Measurements from ENCODE around the gene GPR55. TPM values are rescaled to one million over a fixed set of nuclear protein-coding genes. Genes with fewer than 3 reads are reported as not detected.

The GPR55 gene
- total RNA-seq, 1 experiment from 2014 or later: not detected

DNA sequence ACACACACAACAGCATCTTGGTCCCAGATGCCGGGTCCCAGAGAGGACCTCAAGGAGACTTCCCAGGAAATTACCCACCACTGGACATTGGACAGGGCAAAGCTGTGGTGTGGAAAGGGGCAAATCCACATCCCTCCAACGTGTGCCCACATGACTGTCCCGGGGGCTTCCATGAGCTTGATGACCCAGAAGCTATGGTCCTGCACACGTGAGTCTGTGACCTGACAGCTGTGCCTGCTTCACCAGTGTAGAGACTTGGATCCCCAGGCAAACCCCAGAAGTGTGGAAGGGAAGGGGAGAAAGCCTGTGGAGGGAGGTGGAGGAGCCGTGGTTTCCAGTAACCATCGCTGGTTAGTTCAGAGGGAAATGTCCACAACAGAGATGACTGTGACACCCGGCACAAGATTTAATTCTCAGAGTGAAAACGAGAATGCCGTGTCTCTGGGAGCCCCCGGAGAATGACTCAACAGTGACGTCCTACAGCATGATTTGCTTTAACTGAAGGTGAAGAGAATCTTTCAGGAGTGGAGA lies 19.1 kb upstream of the GPR55 start:
- ATAC-seq (no peak), DNase-seq (ENCODE audit: low spot score) (no peak)
- Mint-ChIP-seq H3K27me3 (ENCODE audit: low read depth) (no peaks in the 10 kb centered on the region), H3K4me1 (0 out of 2 replicates have a peak, but pooled peaks cover 3% of the 10 kb centered on the region), H3K9me3 (no peaks in the 10 kb centered on the region), H3K4me3 (no peak overlapping the region), H3K36me3 (no peaks in the 10 kb centered on the region), H3K27ac (no peak overlapping the region)
- no peak for TF ChIP-seq TEAD4 (CRISPR knock-in tag; IDR thresholded peaks at IDR 0.05)
- no peak for TF ChIP-seq GABPB1 (CRISPR knock-in tag; IDR thresholded peaks at IDR 0.05)
- TF ChIP-seq E2F1 (CRISPR knock-in tag; IDR thresholded peaks at IDR 0.05): no peak
- no peak for TF ChIP-seq ZNF671 (CRISPR knock-in tag; IDR thresholded peaks at IDR 0.05)
- no peak for TF ChIP-seq USF1 (CRISPR knock-in tag; IDR thresholded peaks at IDR 0.05)
- TF ChIP-seq, protein P1, sequence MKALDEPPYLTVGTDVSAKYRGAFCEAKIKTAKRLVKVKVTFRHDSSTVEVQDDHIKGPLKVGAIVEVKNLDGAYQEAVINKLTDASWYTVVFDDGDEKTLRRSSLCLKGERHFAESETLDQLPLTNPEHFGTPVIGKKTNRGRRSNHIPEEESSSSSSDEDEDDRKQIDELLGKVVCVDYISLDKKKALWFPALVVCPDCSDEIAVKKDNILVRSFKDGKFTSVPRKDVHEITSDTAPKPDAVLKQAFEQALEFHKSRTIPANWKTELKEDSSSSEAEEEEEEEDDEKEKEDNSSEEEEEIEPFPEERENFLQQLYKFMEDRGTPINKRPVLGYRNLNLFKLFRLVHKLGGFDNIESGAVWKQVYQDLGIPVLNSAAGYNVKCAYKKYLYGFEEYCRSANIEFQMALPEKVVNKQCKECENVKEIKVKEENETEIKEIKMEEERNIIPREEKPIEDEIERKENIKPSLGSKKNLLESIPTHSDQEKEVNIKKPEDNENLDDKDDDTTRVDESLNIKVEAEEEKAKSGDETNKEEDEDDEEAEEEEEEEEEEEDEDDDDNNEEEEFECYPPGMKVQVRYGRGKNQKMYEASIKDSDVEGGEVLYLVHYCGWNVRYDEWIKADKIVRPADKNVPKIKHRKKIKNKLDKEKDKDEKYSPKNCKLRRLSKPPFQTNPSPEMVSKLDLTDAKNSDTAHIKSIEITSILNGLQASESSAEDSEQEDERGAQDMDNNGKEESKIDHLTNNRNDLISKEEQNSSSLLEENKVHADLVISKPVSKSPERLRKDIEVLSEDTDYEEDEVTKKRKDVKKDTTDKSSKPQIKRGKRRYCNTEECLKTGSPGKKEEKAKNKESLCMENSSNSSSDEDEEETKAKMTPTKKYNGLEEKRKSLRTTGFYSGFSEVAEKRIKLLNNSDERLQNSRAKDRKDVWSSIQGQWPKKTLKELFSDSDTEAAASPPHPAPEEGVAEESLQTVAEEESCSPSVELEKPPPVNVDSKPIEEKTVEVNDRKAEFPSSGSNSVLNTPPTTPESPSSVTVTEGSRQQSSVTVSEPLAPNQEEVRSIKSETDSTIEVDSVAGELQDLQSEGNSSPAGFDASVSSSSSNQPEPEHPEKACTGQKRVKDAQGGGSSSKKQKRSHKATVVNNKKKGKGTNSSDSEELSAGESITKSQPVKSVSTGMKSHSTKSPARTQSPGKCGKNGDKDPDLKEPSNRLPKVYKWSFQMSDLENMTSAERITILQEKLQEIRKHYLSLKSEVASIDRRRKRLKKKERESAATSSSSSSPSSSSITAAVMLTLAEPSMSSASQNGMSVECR (CRISPR knock-in tag; IDR thresholded peaks at IDR 0.05; ENCODE audit: borderline replicate concordance): no peak
- no peak for TF ChIP-seq ZMAT4 (CRISPR knock-in tag; IDR thresholded peaks at IDR 0.05)
- TF ChIP-seq JAZF1 (CRISPR knock-in tag; IDR thresholded peaks at IDR 0.05): no peak
- TF ChIP-seq OVOL2 (CRISPR knock-in tag; IDR thresholded peaks at IDR 0.05; ENCODE audit: borderline replicate concordance): no peak
- no peak for TF ChIP-seq ZNF416 (CRISPR knock-in tag; IDR thresholded peaks at IDR 0.05)
- TF ChIP-seq RORB (CRISPR knock-in tag; IDR thresholded peaks at IDR 0.05): no peak
- no peak for TF ChIP-seq CREM (CRISPR knock-in tag; IDR thresholded peaks at IDR 0.05)
- TF ChIP-seq ZNF219 (CRISPR knock-in tag; IDR thresholded peaks at IDR 0.05; ENCODE audit: borderline replicate concordance): no peak
- TF ChIP-seq ZNF423 (CRISPR knock-in tag; IDR thresholded peaks at IDR 0.05): no peak
- TF ChIP-seq CREB1 (CRISPR knock-in tag; IDR thresholded peaks at IDR 0.05): no peak
- CTCF ChIA-PET: interaction anchor here (1.2 to 5.4 kb wide), 2 partner anchors 20 to 30 kb away, joined by 3 to 21 read pairs; partner anchors contain the start of gene GPR55
- POLR2A ChIA-PET: no interaction called here

GRCh38 chr2:230942920-230943896 lies 18.2 kb upstream of the GPR55 start:
- Mint-ChIP-seq H3K36me3 (no peaks in the 10 kb centered on the region), H3K9me3 (no peaks in the 10 kb centered on the region), H3K4me1 (0 out of 2 replicates have a peak, but pooled peaks cover 3% of the 10 kb centered on the region), H3K4me3 (no peak overlapping the region), H3K27ac (no peak overlapping the region), H3K27me3 (ENCODE audit: low read depth) (no peaks in the 10 kb centered on the region)
- DNase-seq (ENCODE audit: low spot score) (no peak), ATAC-seq (peak; percentile 14)
- ChIA-PET CTCF (interaction anchor here (1.0 to 1.2 kb wide), 2 partner anchors 29 to 44 kb away, joined by 3 to 4 read pairs; no protein-coding TSS in a partner anchor), POLR2A (no interaction called here)
- TF ChIP-seq, protein P2, sequence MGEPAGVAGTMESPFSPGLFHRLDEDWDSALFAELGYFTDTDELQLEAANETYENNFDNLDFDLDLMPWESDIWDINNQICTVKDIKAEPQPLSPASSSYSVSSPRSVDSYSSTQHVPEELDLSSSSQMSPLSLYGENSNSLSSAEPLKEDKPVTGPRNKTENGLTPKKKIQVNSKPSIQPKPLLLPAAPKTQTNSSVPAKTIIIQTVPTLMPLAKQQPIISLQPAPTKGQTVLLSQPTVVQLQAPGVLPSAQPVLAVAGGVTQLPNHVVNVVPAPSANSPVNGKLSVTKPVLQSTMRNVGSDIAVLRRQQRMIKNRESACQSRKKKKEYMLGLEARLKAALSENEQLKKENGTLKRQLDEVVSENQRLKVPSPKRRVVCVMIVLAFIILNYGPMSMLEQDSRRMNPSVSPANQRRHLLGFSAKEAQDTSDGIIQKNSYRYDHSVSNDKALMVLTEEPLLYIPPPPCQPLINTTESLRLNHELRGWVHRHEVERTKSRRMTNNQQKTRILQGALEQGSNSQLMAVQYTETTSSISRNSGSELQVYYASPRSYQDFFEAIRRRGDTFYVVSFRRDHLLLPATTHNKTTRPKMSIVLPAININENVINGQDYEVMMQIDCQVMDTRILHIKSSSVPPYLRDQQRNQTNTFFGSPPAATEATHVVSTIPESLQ (CRISPR knock-in tag; IDR thresholded peaks at IDR 0.05): no peak
- TF ChIP-seq IRF2 (CRISPR knock-in tag; IDR thresholded peaks at IDR 0.05; ENCODE audit: borderline replicate concordance, low read depth) (no peak), TEAD1 (CRISPR knock-in tag; IDR thresholded peaks at IDR 0.05) (no peak), NFE2L1 (CRISPR knock-in tag; IDR thresholded peaks at IDR 0.05) (no peak), MLX (CRISPR knock-in tag; IDR thresholded peaks at IDR 0.05) (no peak), ERG (CRISPR knock-in tag; IDR thresholded peaks at IDR 0.05) (no peak)

All from WTC11 (cell line).